GM19324 (cell line): ENCODE data around the gene SAFB2.

ENCODE experiments used
- ATAC-seq: cut with Tn5 transposase; IDR thresholded peaks from one replicate; pipeline ENCODE4 v1.9.1; 2021; ENCODE audit warnings: mild to moderate bottlenecking, moderate library complexity; ENCODE audit not compliant: unreplicated experiment, low FRiP score

SAFB2 gene

GRCh38 chr19:5553892-5554291 is 68.7 kb downstream of the SAFB2 start:
- no peak for ATAC-seq

GRCh38 chr19:5547881-5548280 is 74.7 kb downstream of the SAFB2 start:
- no peak for ATAC-seq

- ATAC-seq = no peak
Observed at GRCh38 chr19:5545984-5546383, 76.6 kb downstream of the SAFB2 start.

- ATAC-seq = no peak
Observed at GRCh38 chr19:5545051-5545450, 77.5 kb downstream of the SAFB2 start.

- no peak for ATAC-seq
Observed at GRCh38 chr19:5542665-5543064, 79.9 kb downstream of the SAFB2 start.

GRCh38 chr19:5541456-5541855 is 81.1 kb downstream of the SAFB2 start:
- ATAC-seq = no peak

- no peak for ATAC-seq
Observed at GRCh38 chr19:5540208-5540607, 82.4 kb downstream of the SAFB2 start.

GRCh38 chr19:5537870-5538269 is 84.7 kb downstream of the SAFB2 start:
- no peak for ATAC-seq
